AG10803 (cell line): Measurements from ENCODE around the gene CERCAM.

Experiments used
- DNase-seq: peaks from one replicate; pipeline ENCODE4 v3.0.0; 2010; ENCODE audit warnings: low read depth
- H3K4me3 ChIP-seq: 2 replicates; pipeline ENCODE4 v1.5.1; 2011; ENCODE audit warnings: mild to moderate bottlenecking, low read length, control low read depth
- CTCF ChIP-seq: conservative IDR thresholded peaks from 2 replicates; pipeline ENCODE4 v1.5.1; 2011; ENCODE audit warnings: mild to moderate bottlenecking, low read length, control low read depth, inconsistent platforms

CERCAM gene

GRCh38 chr9:128394379-128395168 is 26.1 kb upstream of the CERCAM start:
- DNase-seq = no peak
- H3K4me3 ChIP-seq = no peak overlapping the region
- no peak for TF ChIP-seq CTCF

GRCh38 chr9:128396970-128397613 is 23.6 kb upstream of the CERCAM start:
- no peak for TF ChIP-seq CTCF
- no peak overlapping the region for H3K4me3 ChIP-seq
- DNase-seq = no peak

GRCh38 chr9:128397831-128398230 is 22.8 kb upstream of the CERCAM start:
- TF ChIP-seq CTCF = no peak
- DNase-seq = no peak
- H3K4me3 ChIP-seq = no peak overlapping the region

- DNase-seq = no peak
- TF ChIP-seq CTCF = no peak
- no peak overlapping the region for H3K4me3 ChIP-seq
Observed at GRCh38 chr9:128399861-128400260, 20.8 kb upstream of the CERCAM start.

- no peak for DNase-seq
- no peak overlapping the region for H3K4me3 ChIP-seq
- TF ChIP-seq CTCF = no peak
Observed at GRCh38 chr9:128404560-128404959, 16.1 kb upstream of the CERCAM start.

- DNase-seq = no peak
- no peak overlapping the region for H3K4me3 ChIP-seq
- no peak for TF ChIP-seq CTCF
Observed at GRCh38 chr9:128405077-128405779, 15.4 kb upstream of the CERCAM start.
